HG03469 (cell line): ENCODE data around the gene DNAH12.

Experiments
- ATAC-seq: cut with Tn5 transposase; IDR thresholded peaks from one replicate; pipeline ENCODE4 v1.9.1; 2021; ENCODE audit warnings: mild to moderate bottlenecking, moderate library complexity, moderate number of reproducible peaks; ENCODE audit not compliant: unreplicated experiment

The DNAH12 gene

GRCh38 chr3:57544181-57545125 lies at the start of gene DNAH12:
TSS of gene DNAH12 (minus strand) at chr3:57544344. CDS start at chr3:57542870, 1,474 bp downstream.
- no peak for ATAC-seq

- no peak for ATAC-seq
Observed at GRCh38 chr3:57592306-57592705, 48.2 kb upstream of the DNAH12 start.

GRCh38 chr3:57587905-57588304 lies 43.8 kb upstream of the DNAH12 start:
- no peak for ATAC-seq

- ATAC-seq = no peak
Observed at GRCh38 chr3:57586778-57587177, 42.6 kb upstream of the DNAH12 start.

- no peak for ATAC-seq
Observed at GRCh38 chr3:57583544-57583943, 39.4 kb upstream of the DNAH12 start.

GRCh38 chr3:57582474-57583168 lies 38.5 kb upstream of the DNAH12 start:
- ATAC-seq = no peak

GRCh38 chr3:57577801-57578200 lies 33.7 kb upstream of the DNAH12 start:
- no peak for ATAC-seq

GRCh38 chr3:57575966-57576626 lies 32.0 kb upstream of the DNAH12 start:
- ATAC-seq = no peak

- no peak for ATAC-seq
Observed at GRCh38 chr3:57572096-57572495, 28.0 kb upstream of the DNAH12 start.

GRCh38 chr3:57570878-57571277 lies 26.7 kb upstream of the DNAH12 start:
- ATAC-seq = no peak

- ATAC-seq = no peak
Observed at GRCh38 chr3:57569859-57570450, 25.8 kb upstream of the DNAH12 start.

GRCh38 chr3:57559526-57559925 lies 15.4 kb upstream of the DNAH12 start:
- no peak for ATAC-seq

- no peak for ATAC-seq
Observed at GRCh38 chr3:57557085-57557537, 13.0 kb upstream of the DNAH12 start.

- peak; percentile 21 for ATAC-seq
Observed at GRCh38 chr3:57556459-57557084, 12.4 kb upstream of the DNAH12 start.

- ATAC-seq = peak; percentile 35
Observed at GRCh38 chr3:57555738-57556458, 11.8 kb upstream of the DNAH12 start, which contains the start of gene PDE12. TSS of gene PDE12 (plus strand) at chr3:57556274. CDS start at chr3:57556380, 106 bp downstream.

GRCh38 chr3:57555306-57555705 lies 11.2 kb upstream of the DNAH12 start:
- ATAC-seq = no peak

- no peak for ATAC-seq
Observed at GRCh38 chr3:57546616-57547015, 2.5 kb upstream of the DNAH12 start.

- no peak for ATAC-seq
Observed at GRCh38 chr3:57545636-57546268, 1.6 kb upstream of the DNAH12 start.

GRCh38 chr3:57538465-57538864 lies 5.7 kb downstream of the DNAH12 start:
- ATAC-seq = no peak
